Body of pancreas (tissue), 4 donors: ENCODE measurements around the gene BCAS2. TPM values are rescaled to one million over a fixed set of nuclear protein-coding genes. Genes with fewer than 3 reads are reported as not detected.

Source experiments
- ATAC-seq: fragments of 150-250 bp; one replicate; pipeline ENCODE4 v1.9.1; 2016
- DNase-seq, 4 donors: peaks; one replicate each; pipeline ENCODE4 v3.0.0-alpha.2; 2019
- H3K27ac ChIP-seq, 4 donors: fragments of 200-600 bp; sonication (generic); 1 replicate in 3 of 4; 2 replicates in 1 of 4; pipeline versions ENCODE4 v1.5.1 to v1.6.1; 2016 to 2019; ENCODE audit warnings: mild to moderate bottlenecking in 1 of 4, mixed read lengths in 1 of 4, moderate library complexity in 1 of 4
- H3K27me3 ChIP-seq, 2 donors: fragments of 200-600 bp; sonication (generic); one replicate each; pipeline ENCODE4 v1.6.0; 2016; ENCODE audit warnings: mild to moderate bottlenecking in 1 of 2
- H3K36me3 ChIP-seq, 2 donors: fragments of 200-600 bp; sonication (generic); replicated peaks in 1 of 2; 2 replicates each; pipeline ENCODE4 v1.5.1; 2016; ENCODE audit warnings: low read depth in 2 of 2; ENCODE audit not compliant: insufficient read depth in 1 of 2
- H3K4me1 ChIP-seq: fragments of 200-600 bp; sonication (generic); one replicate; pipeline ENCODE4 v1.6.0; 2016
- H3K4me3 ChIP-seq, 2 donors: fragments of 200-600 bp; sonication (generic); 1 replicate in 1 of 2; 2 replicates in 1 of 2; pipeline ENCODE4 v1.5.1; 2016 to 2019
- H3K9me3 ChIP-seq, 3 donors: fragments of 200-600 bp; sonication (generic); 1 replicate in 2 of 3; 2 replicates in 1 of 3; pipeline ENCODE4 v1.5.1; 2016
- POLR2A ChIP-seq, 3 donors: fragments of 450-650 bp; IDR thresholded peaks; one replicate each; pipeline ENCODE4 v1.6.1; 2016; ENCODE audit warnings: antibody characterized with exemption in 3 of 3, mild to moderate bottlenecking in 2 of 3
- WGBS, 2 donors: methylation state at CpG; one replicate each; pipeline ENCODE4 v1.1.5; 2017; 5-methylcytosine and 5-hydroxymethylcytosine counted together
- intact Hi-C: fragments of 100-400 bp; cut with DNase I; formaldehyde crosslinking; loops from one replicate; pipeline ENCODE4 v1.15.1; 2023
- total RNA-seq, 2 donors: library from RNA; depleted of rRNA; stranded (reverse); fragments of >200 nt; gene quantifications; one replicate each; pipeline ENCODE4 v1.1.0, GENCODE V29; 2016
- TF ChIP-seq, protein P1 (sequence below), 7 experiments: fragments of 450-650 bp in 4 of 7; fragments of 200-600 bp in 3 of 7; sonication (generic) in 3 of 7; IDR thresholded peaks; one replicate each; pipeline ENCODE4 v1.5.1; 2016 to 2019; ENCODE audit warnings: antibody characterized with exemption in 7 of 7

BCAS2 gene
- total RNA-seq, 2 donors from 2014 or later, result 15.3 to 20.8 TPM

DNA sequence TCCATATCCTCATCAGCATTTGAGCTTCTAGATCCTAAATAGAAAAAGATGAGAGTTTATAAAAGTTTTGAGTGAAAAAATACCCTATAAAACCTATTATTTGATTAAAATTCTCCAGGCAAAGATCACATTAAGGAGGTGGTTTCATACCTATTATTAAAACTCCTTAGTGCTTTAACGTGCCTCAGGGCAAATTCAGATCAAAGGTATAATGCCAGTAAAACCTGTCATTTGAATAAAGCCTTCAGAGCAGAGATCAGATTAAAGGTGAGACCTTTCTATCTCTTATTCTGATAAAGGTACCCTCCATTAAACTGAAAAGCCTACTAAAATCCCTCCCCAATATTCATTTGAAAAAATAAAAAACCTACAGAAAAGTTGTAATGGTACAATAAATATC is 36.1 kb downstream of the BCAS2 start:
- no peaks in the 10 kb centered on the region for H3K27me3 ChIP-seq
- no peak for TF ChIP-seq POLR2A (IDR thresholded peaks at IDR 0.05)
- TF ChIP-seq, protein P1, sequence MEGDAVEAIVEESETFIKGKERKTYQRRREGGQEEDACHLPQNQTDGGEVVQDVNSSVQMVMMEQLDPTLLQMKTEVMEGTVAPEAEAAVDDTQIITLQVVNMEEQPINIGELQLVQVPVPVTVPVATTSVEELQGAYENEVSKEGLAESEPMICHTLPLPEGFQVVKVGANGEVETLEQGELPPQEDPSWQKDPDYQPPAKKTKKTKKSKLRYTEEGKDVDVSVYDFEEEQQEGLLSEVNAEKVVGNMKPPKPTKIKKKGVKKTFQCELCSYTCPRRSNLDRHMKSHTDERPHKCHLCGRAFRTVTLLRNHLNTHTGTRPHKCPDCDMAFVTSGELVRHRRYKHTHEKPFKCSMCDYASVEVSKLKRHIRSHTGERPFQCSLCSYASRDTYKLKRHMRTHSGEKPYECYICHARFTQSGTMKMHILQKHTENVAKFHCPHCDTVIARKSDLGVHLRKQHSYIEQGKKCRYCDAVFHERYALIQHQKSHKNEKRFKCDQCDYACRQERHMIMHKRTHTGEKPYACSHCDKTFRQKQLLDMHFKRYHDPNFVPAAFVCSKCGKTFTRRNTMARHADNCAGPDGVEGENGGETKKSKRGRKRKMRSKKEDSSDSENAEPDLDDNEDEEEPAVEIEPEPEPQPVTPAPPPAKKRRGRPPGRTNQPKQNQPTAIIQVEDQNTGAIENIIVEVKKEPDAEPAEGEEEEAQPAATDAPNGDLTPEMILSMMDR (IDR thresholded peaks at IDR 0.05), result no peak
- H3K36me3 ChIP-seq, result no peaks in the 10 kb centered on the region
- DNase-seq (no peak), ATAC-seq (no peak)
- 68 to 69% methylated on average over 1 of the region's 1 CpG for WGBS, 2 donors
- intact Hi-C loops, result no loop called here
- no peak overlapping the region for H3K4me3 ChIP-seq
- no peaks in the 10 kb centered on the region for H3K9me3 ChIP-seq
- no peak overlapping the region for H3K27ac ChIP-seq
- peaks cover 8% of the 10 kb centered on the region for H3K4me1 ChIP-seq

DNA sequence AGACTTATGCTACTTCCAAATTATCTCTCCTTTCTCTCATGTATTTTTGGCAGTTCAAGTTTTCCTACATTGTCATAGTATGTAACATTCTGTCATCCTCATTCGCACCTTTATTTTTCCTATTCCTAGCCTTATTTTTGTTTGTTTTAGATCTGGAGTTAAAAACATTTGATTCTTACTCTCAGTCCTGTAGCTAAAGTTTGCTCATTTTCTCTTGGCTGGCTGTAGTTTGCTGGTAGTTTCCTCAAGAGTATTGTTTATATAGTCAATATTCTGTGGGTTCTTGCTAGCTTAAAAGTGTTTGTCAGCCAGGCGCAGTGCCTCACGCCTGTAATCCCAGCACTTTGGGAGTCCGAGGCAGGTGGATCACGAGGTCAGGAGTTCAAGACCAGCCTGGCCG is 40.6 kb downstream of the BCAS2 start:
- ATAC-seq (no peak), DNase-seq (no peak)
- H3K36me3 ChIP-seq, result no peaks in the 10 kb centered on the region
- no peaks in the 10 kb centered on the region for H3K9me3 ChIP-seq
- no peak overlapping the region for H3K4me3 ChIP-seq
- no peak overlapping the region for H3K27ac ChIP-seq
- WGBS, 2 donors, result 14 to 18% methylated on average over 6 of the region's 6 CpGs
- TF ChIP-seq, protein P1 (IDR thresholded peaks at IDR 0.05), result no peak
- TF ChIP-seq POLR2A (IDR thresholded peaks at IDR 0.05), result no peak
- no peaks in the 10 kb centered on the region for H3K27me3 ChIP-seq
- H3K4me1 ChIP-seq, result peaks cover 8% of the 10 kb centered on the region
- intact Hi-C loops, result no loop called here

DNA sequence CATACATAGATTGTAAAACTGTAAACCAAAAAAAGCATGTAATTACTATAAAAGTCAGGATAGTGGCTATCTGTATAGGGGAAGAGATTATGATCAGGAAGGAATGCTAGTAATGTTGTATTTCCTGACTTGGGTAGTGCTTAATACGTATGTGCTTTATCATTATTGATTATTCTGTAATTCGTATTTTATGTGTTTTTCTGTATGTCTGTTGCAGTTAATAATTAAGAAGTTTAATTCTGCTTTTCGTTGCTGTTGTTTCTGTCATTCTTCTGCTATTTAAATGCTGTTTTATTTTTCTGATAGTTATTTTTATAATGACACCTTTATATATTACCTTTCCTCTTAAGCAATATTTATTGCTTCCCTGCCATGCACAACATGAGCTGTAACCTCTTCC is 41.1 kb downstream of the BCAS2 start:
- Histone ChIP-seq H3K9me3 (no peaks in the 10 kb centered on the region), H3K27ac (no peak overlapping the region), H3K4me3 (no peak overlapping the region), H3K27me3 (no peaks in the 10 kb centered on the region), H3K36me3 (no peaks in the 10 kb centered on the region), H3K4me1 (peaks cover 8% of the 10 kb centered on the region)
- intact Hi-C loops, result no loop called here
- DNase-seq (no peak), ATAC-seq (peak; percentile 42)
- WGBS, 2 donors, result 12 to 13% methylated on average over 3 of the region's 3 CpGs
- no peak for TF ChIP-seq POLR2A (IDR thresholded peaks at IDR 0.05)
- TF ChIP-seq, protein P1 (IDR thresholded peaks at IDR 0.05), result no peak

DNA sequence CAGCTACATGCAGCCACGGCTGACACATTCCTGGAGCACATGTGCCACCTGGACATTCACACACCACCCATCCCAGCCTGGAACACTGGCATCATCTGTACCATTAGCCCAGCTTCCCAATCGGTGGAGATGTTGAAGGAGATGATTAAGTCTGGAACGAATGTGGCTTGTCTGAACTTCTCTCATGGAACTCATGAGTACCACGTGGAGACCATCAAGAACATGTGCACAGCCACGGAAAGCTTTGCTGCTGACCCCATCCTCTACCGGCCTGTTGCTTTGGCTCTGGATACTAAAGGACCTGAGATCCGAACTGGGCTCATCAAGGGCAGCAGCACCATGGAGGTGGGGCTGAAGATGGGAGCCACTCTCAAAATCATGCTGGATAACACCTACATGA is 45.4 kb downstream of the BCAS2 start:
- intact Hi-C loops, result no loop called here
- no peak overlapping the region for H3K4me3 ChIP-seq
- no peaks in the 10 kb centered on the region for H3K27me3 ChIP-seq
- DNase-seq, result no peak
- no peak for ATAC-seq
- H3K9me3 ChIP-seq, result no peaks in the 10 kb centered on the region
- peaks cover 7% of the 10 kb centered on the region for H3K4me1 ChIP-seq
- 72 to 75% methylated on average over 6 to 7 of the region's 7 CpGs for WGBS, 2 donors
- no peaks in the 10 kb centered on the region for H3K36me3 ChIP-seq
- TF ChIP-seq, protein P1 (IDR thresholded peaks at IDR 0.05), result no peak
- TF ChIP-seq POLR2A (IDR thresholded peaks at IDR 0.05), result no peak
- no peak overlapping the region for H3K27ac ChIP-seq

DNA sequence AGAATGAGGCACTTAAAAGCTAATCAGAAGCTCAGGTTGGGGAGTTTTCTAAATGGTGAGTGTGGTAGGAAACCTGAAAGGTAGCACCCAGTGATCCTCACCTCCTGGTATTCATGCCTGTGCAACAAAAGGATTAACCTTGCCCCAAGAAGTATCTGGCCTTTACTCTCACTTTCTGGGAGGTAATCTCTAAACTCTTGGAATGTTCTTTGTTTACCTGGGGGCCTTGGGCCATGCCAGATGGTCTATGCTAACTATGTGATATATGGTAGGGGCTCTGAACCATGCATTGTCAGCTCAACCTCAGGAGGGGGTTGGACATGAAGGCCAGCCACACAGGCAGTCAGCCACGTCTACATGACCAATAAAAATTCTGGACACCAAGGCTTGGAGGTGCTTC is 46.0 kb downstream of the BCAS2 start:
- Histone ChIP-seq H3K27ac (no peak overlapping the region), H3K27me3 (no peaks in the 10 kb centered on the region), H3K9me3 (no peaks in the 10 kb centered on the region), H3K36me3 (no peaks in the 10 kb centered on the region), H3K4me3 (no peak overlapping the region), H3K4me1 (peaks cover under 1% of the 10 kb centered on the region)
- intact Hi-C loops, result no loop called here
- WGBS, 2 donors, result 71 to 86% methylated on average over 1 of the region's 1 CpG
- ATAC-seq (no peak), DNase-seq (no peak)
- TF ChIP-seq, protein P1 (IDR thresholded peaks at IDR 0.05), result no peak
- TF ChIP-seq POLR2A (IDR thresholded peaks at IDR 0.05), result no peak
